GM18951 (cell line): ENCODE results near the gene C4orf50.

ENCODE experiments used
- POLR2A ChIP-seq: IDR thresholded peaks from 4 replicates; pipeline ENCODE4 v1.6.1; 2011; ENCODE audit warnings: mild to moderate bottlenecking; ENCODE audit not compliant: insufficient read length, insufficient read depth; ENCODE audit errors: extremely low read depth
- in situ Hi-C: fragments of 300-500 bp; cut with MboI; formaldehyde crosslinking; loops from one replicate; pipeline ENCODE4 v1.12.0; 2022; ENCODE audit warnings: low sequenced_read_pairs, mixed read lengths, inconsistent platforms; ENCODE audit not compliant: unreplicated experiment

C4orf50 gene

GRCh38 chr4:5926598-5926997 lies 91.6 kb downstream of the C4orf50 start:
- in situ Hi-C loops: no loop called here

GRCh38 chr4:5925419-5926200 lies 92.6 kb downstream of the C4orf50 start:
- TF ChIP-seq POLR2A: no peak
- in situ Hi-C loops: no loop called here

More at GRCh38 chr4:5926598-5926997, 91.6 kb downstream of the C4orf50 start:
- no peak for TF ChIP-seq POLR2A

- in situ Hi-C loops: no loop called here
- no peak for TF ChIP-seq POLR2A
Measured at GRCh38 chr4:5924461-5925125, 93.6 kb downstream of the C4orf50 start.

GRCh38 chr4:5923376-5923775 lies 94.9 kb downstream of the C4orf50 start:
- TF ChIP-seq POLR2A: no peak
- in situ Hi-C loops: no loop called here

GRCh38 chr4:5922556-5922955 lies 95.7 kb downstream of the C4orf50 start:
- no peak for TF ChIP-seq POLR2A

GRCh38 chr4:5921981-5922380 lies 96.2 kb downstream of the C4orf50 start:
- in situ Hi-C loops: no loop called here

More at GRCh38 chr4:5922556-5922955, 95.7 kb downstream of the C4orf50 start:
- in situ Hi-C loops: no loop called here

GRCh38 chr4:5921101-5921980 lies 96.9 kb downstream of the C4orf50 start:
- in situ Hi-C loops: no loop called here
- no peak for TF ChIP-seq POLR2A

More at GRCh38 chr4:5921981-5922380, 96.2 kb downstream of the C4orf50 start:
- TF ChIP-seq POLR2A: no peak

- in situ Hi-C loops: no loop called here
- no peak for TF ChIP-seq POLR2A
Measured at GRCh38 chr4:5919571-5919970, 98.7 kb downstream of the C4orf50 start.

GRCh38 chr4:5919044-5919443 lies 99.2 kb downstream of the C4orf50 start:
- TF ChIP-seq POLR2A: no peak
- in situ Hi-C loops: no loop called here

GRCh38 chr4:5918331-5918985 lies 99.8 kb downstream of the C4orf50 start:
- TF ChIP-seq POLR2A: no peak
- in situ Hi-C loops: no loop called here

- no peak for TF ChIP-seq POLR2A
- in situ Hi-C loops: no loop called here
Measured at GRCh38 chr4:5917672-5918071, 100.6 kb downstream of the C4orf50 start.

- TF ChIP-seq POLR2A: no peak
- in situ Hi-C loops: no loop called here
Measured at GRCh38 chr4:5916229-5916628, 102.0 kb downstream of the C4orf50 start.

GRCh38 chr4:5913454-5913853 lies 104.8 kb downstream of the C4orf50 start:
- in situ Hi-C loops: no loop called here
- no peak for TF ChIP-seq POLR2A
